CD4-positive, alpha-beta memory T cell (primary cell): Measurements from ENCODE around the gene AADACL4. TPM values are rescaled to one million over a fixed set of nuclear protein-coding genes. Genes with fewer than 3 reads are reported as not detected.
A peak's percentile ranks its signal among the peaks of the same experiment; 100 is the strongest.

Experiments used
- CTCF ChIA-PET: fragments of 350-600 bp; sonication (Branson Sonifier 250); formaldehyde crosslinking; loops from one replicate; lab custom pipeline; 2021; ENCODE audit warnings: inconsistent platforms; ENCODE audit not compliant: partially characterized antibody; lab: Charles Lee
- POLR2A ChIA-PET: fragments of 350-600 bp; sonication (Branson Sonifier 250); formaldehyde crosslinking; loops from one replicate; lab custom pipeline; 2021; ENCODE audit not compliant: partially characterized antibody; lab: Charles Lee
- DNase-seq, 5 donors: peaks; one replicate each; pipeline versions ENCODE4 v3.0.0 to v3.0.0-alpha.2; 2020 to 2022; ENCODE audit warnings: mixed read lengths in 1 of 5
- H3K27ac ChIP-seq: one replicate; pipeline ENCODE4 v1.7.0; 2013; ENCODE audit warnings: low read depth, low read length
- H3K27me3 ChIP-seq: 2 replicates; pipeline ENCODE4 v1.7.0; 2013; ENCODE audit warnings: mild to moderate bottlenecking, low read length, moderate library complexity; ENCODE audit not compliant: insufficient read depth
- H3K36me3 ChIP-seq: 2 replicates; pipeline ENCODE4 v1.7.0; 2013; ENCODE audit warnings: mild to moderate bottlenecking, low read length, moderate library complexity; ENCODE audit not compliant: insufficient read depth
- H3K4me1 ChIP-seq: 2 replicates; pipeline ENCODE4 v1.7.0; 2013; ENCODE audit warnings: mild to moderate bottlenecking, low read length, moderate library complexity; ENCODE audit not compliant: insufficient read depth
- H3K4me3 ChIP-seq, 2 donors: one replicate each; pipeline ENCODE4 v1.7.0; 2013; ENCODE audit warnings: low read length in 2 of 2, mild to moderate bottlenecking in 1 of 2
- H3K9me3 ChIP-seq, 2 donors: one replicate each; pipeline ENCODE4 v1.7.0; 2013; ENCODE audit warnings: low read length in 2 of 2, control low read depth in 1 of 2; ENCODE audit not compliant: control insufficient read depth in 1 of 2
- H3K27ac Mint-ChIP-seq, 7 donors: one replicate each; pipeline ENCODE4 v1.8.0; 2020 to 2021; ENCODE audit warnings: mixed read lengths in 7 of 7, mild to moderate bottlenecking in 6 of 7, inconsistent platforms in 3 of 7, moderate library complexity in 3 of 7
- H3K27me3 Mint-ChIP-seq, 2 donors: one replicate each; pipeline ENCODE4 v1.8.0; 2020 to 2021; ENCODE audit warnings: mixed read lengths in 2 of 2
- H3K36me3 Mint-ChIP-seq, 2 donors: one replicate each; pipeline ENCODE4 v1.8.0; 2020 to 2021; ENCODE audit warnings: mixed read lengths in 2 of 2, inconsistent platforms in 1 of 2, mild to moderate bottlenecking in 1 of 2
- H3K4me1 Mint-ChIP-seq, 4 donors: one replicate each; pipeline ENCODE4 v1.8.0; 2020 to 2021; ENCODE audit warnings: mixed read lengths in 4 of 4, mild to moderate bottlenecking in 1 of 4
- H3K4me3 Mint-ChIP-seq, 8 donors: one replicate each; pipeline ENCODE4 v1.8.0; 2020 to 2021; ENCODE audit warnings: mixed read lengths in 8 of 8, mild to moderate bottlenecking in 7 of 8, moderate library complexity in 6 of 8, inconsistent platforms in 3 of 8
- H3K9me3 Mint-ChIP-seq, 8 donors: one replicate each; pipeline ENCODE4 v1.8.0; 2020 to 2021; ENCODE audit warnings: mixed read lengths in 8 of 8, mild to moderate bottlenecking in 5 of 8, inconsistent platforms in 3 of 8, moderate library complexity in 1 of 8
- intact Hi-C: fragments of 100-400 bp; cut with micrococcal nuclease; formaldehyde crosslinking; loops from one replicate; pipeline ENCODE4 v1.15.1; 2023
- polyA plus RNA-seq, 2 donors: library from polyadenylated mRNA; unstranded; fragments of 300-500 nt; fragmentation: Illumina TruSeq; gene quantifications; one replicate each; pipeline ENCODE4 v1.2.3, GENCODE V29; 2021
- total RNA-seq, 2 experiments: library from RNA; stranded (reverse); gene quantifications; one replicate each; pipeline ENCODE4 v1.2.3, GENCODE V29; 2021

AADACL4 gene
- total and polyA plus RNA-seq, 4 experiments from 2014 or later = not detected

- Mint-ChIP-seq H3K27ac (no peak overlapping the region), H3K9me3 (peaks cover 0 to 2% (median 0%) of the 10 kb centered on the region in 8 donors), H3K36me3 (no peaks in the 10 kb centered on the region), H3K4me3 (no peak overlapping the region), H3K4me1 (peaks cover 2 to 14% (median 10%) of the 10 kb centered on the region in 4 donors), H3K27me3 (peaks cover 0 to 4% of the 10 kb centered on the region in 2 donors)
- no peak overlapping the region for H3K4me3 ChIP-seq
- POLR2A ChIA-PET = no interaction called here
- no peak for DNase-seq
- CTCF ChIA-PET = interaction anchor here (1.1 kb wide), 1 partner anchor 288 kb away, joined by 3 read pairs; no protein-coding TSS in a partner anchor
- no peaks in the 10 kb centered on the region for H3K27me3 ChIP-seq
- no peaks in the 10 kb centered on the region for H3K9me3 ChIP-seq
- no peak overlapping the region for H3K27ac ChIP-seq
- H3K4me1 ChIP-seq = peaks cover 5% of the 10 kb centered on the region
- H3K36me3 ChIP-seq = no peaks in the 10 kb centered on the region
- intact Hi-C loops = no loop called here
Observed at GRCh38 chr1:12631571-12631970, 12.3 kb upstream of the AADACL4 start.

GRCh38 chr1:12634156-12634555 lies 9.7 kb upstream of the AADACL4 start:
- CTCF ChIA-PET = interaction anchor here (1.4 kb wide), 1 partner anchor 25 kb away, joined by 4 read pairs; no protein-coding TSS in a partner anchor
- H3K4me3 Mint-ChIP-seq = peak overlapping the region in 1 of 8 donors; percentile 18

DNA sequence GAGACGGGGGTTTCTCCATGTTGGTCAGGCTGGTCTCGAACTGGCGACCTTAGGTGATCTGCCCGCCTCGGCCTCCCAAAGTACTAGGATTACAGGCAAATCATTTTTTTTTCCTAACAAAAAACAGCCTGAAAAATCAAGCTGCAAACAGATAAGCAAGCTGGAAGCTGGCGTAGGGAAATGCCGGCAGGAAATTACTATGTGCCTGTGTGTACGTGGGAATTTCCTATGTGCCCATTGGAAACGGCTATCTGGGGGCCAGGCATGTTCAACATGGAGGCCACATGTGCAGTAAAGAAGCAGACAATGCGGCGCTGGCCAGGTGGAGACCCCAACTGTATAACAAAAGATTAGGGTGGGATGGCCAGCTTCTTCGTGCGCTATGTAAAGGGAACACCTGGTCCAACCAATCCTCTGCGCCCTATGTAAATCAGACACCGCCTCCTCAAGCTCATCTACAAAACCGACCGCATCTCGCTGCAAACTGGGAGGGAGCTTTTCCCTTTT lies 9.1 kb upstream of the AADACL4 start:
- peaks cover 0 to 4% (median 3%) of the 10 kb centered on the region in 4 donors for H3K4me1 Mint-ChIP-seq
- intact Hi-C loops = no loop called here
- Histone ChIP-seq H3K4me3 (no peak overlapping the region), H3K9me3 (peaks cover 0 to 5% of the 10 kb centered on the region in 2 donors), H3K27me3 (no peaks in the 10 kb centered on the region), H3K4me1 (no peaks in the 10 kb centered on the region), H3K36me3 (no peaks in the 10 kb centered on the region), H3K27ac (no peak overlapping the region)
- H3K36me3 Mint-ChIP-seq = no peaks in the 10 kb centered on the region
- H3K27me3 Mint-ChIP-seq = peaks cover 0 to 7% of the 10 kb centered on the region in 2 donors
- H3K9me3 Mint-ChIP-seq = peaks cover 0 to 10% (median 6%) of the 10 kb centered on the region in 8 donors
- ChIA-PET POLR2A (no interaction called here), CTCF (interaction anchor here (1.4 kb wide), 1 partner anchor 25 kb away, joined by 4 read pairs; no protein-coding TSS in a partner anchor)
- DNase-seq = no peak
- H3K4me3 Mint-ChIP-seq = no peak overlapping the region
- no peak overlapping the region for H3K27ac Mint-ChIP-seq

More at GRCh38 chr1:12634156-12634555, 9.7 kb upstream of the AADACL4 start:
- no peaks in the 10 kb centered on the region for H3K36me3 Mint-ChIP-seq
- H3K4me1 Mint-ChIP-seq = peaks cover 0 to 4% (median 3%) of the 10 kb centered on the region in 4 donors
- intact Hi-C loops = no loop called here
- Histone ChIP-seq H3K4me3 (no peak overlapping the region), H3K9me3 (peaks cover 0 to 2% of the 10 kb centered on the region in 2 donors), H3K27ac (no peak overlapping the region), H3K27me3 (no peaks in the 10 kb centered on the region), H3K36me3 (no peaks in the 10 kb centered on the region), H3K4me1 (no peaks in the 10 kb centered on the region)
- H3K9me3 Mint-ChIP-seq = peaks cover 0 to 7% (median under 1%) of the 10 kb centered on the region in 8 donors
- H3K27me3 Mint-ChIP-seq = peaks cover 0 to 7% of the 10 kb centered on the region in 2 donors
- no peak for DNase-seq
- H3K27ac Mint-ChIP-seq = peak overlapping the region in 1 of 7 donors; percentile 59
- POLR2A ChIA-PET = no interaction called here

DNA sequence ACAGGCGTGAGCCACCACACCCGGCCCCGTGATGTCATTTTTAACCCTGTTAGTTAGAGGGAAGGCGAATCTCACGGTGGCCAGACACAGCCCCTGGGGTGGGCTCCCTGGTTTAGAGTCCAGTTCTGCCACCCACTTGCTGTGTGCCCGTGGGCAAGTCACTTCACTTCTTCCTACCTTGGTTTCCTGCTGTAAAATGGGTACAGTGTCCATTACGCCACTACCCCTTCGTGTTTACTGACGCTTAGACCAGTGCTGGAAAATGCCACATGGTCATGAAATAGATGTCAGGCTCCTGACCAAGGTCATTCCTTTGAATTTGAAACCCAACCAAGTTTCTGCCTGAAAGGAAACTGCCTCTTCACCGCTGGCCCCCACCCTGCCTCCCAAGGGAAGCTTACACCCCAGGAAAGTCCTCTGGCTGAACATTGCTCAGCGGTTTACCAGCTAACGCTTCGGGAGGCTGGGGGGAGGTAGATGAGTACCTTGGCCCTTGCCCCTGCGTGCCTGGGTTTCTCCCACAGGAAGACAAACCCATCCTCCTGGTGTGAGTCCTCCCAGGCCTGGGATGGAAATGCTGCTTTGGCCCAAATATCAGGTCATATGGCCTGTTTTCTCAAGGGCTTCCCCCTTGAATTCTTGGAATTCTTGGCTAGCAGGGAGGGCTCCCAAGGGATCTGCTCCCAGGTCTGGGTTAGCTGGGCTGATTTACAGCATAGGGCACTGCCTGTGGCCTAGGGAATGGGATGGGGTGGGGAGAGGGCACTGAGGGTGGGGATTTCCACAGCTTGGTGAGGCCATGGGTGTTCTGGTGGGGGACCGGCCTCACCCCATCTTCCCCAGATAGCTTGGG lies 7.6 kb upstream of the AADACL4 start:
- Mint-ChIP-seq H3K36me3 (peaks cover 0 to 3% of the 10 kb centered on the region in 2 donors), H3K4me3 (no peak overlapping the region), H3K9me3 (peaks cover 0 to 26% (median 22%) of the 10 kb centered on the region in 8 donors), H3K27me3 (peaks cover 0 to 7% of the 10 kb centered on the region in 2 donors), H3K27ac (no peak overlapping the region), H3K4me1 (peaks cover 0 to 4% (median 3%) of the 10 kb centered on the region in 4 donors)
- Histone ChIP-seq H3K9me3 (peaks cover 4 to 14% of the 10 kb centered on the region in 2 donors), H3K4me3 (no peak overlapping the region), H3K27me3 (no peaks in the 10 kb centered on the region), H3K27ac (no peak overlapping the region), H3K36me3 (no peaks in the 10 kb centered on the region), H3K4me1 (no peaks in the 10 kb centered on the region)
- intact Hi-C loops = no loop called here
- ChIA-PET CTCF (no interaction called here), POLR2A (no interaction called here)
- DNase-seq = no peak

DNA sequence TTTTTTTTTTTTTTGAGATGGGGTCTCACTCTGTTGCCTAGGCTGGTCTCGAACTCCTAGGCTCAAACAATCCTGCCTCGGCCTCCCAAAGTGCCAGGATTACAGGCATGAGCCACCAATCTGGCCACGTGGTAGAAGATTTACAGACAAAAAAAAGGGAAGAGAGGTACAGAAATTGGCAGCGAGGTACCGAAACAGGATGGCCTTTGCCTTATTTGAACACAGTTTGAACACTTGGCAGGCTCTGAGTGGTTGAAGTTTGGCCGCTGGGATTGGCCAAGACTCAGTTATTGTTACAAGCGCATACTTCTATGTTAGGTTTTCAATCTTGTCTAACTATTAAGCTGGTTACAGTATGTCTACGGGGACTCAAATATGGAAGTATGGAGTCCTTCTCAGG lies 6.2 kb upstream of the AADACL4 start:
- H3K27ac ChIP-seq = no peak overlapping the region
- Mint-ChIP-seq H3K36me3 (peaks cover 0 to 7% of the 10 kb centered on the region in 2 donors), H3K27ac (no peak overlapping the region), H3K4me3 (no peak overlapping the region), H3K9me3 (peaks cover 0 to 36% (median 27%) of the 10 kb centered on the region in 8 donors), H3K27me3 (peaks cover 0 to 7% of the 10 kb centered on the region in 2 donors), H3K4me1 (peaks cover 0 to 4% (median 3%) of the 10 kb centered on the region in 4 donors)
- DNase-seq = no peak
- H3K4me3 ChIP-seq = no peak overlapping the region
- H3K9me3 ChIP-seq = peaks cover 4 to 14% of the 10 kb centered on the region in 2 donors
- ChIA-PET POLR2A (no interaction called here), CTCF (interaction anchor here (0.9 kb wide), 1 partner anchor 47 kb away, joined by 3 read pairs; no protein-coding TSS in a partner anchor)
- H3K27me3 ChIP-seq = no peaks in the 10 kb centered on the region
- intact Hi-C loops = no loop called here
- no peaks in the 10 kb centered on the region for H3K4me1 ChIP-seq
- H3K36me3 ChIP-seq = no peaks in the 10 kb centered on the region

DNA sequence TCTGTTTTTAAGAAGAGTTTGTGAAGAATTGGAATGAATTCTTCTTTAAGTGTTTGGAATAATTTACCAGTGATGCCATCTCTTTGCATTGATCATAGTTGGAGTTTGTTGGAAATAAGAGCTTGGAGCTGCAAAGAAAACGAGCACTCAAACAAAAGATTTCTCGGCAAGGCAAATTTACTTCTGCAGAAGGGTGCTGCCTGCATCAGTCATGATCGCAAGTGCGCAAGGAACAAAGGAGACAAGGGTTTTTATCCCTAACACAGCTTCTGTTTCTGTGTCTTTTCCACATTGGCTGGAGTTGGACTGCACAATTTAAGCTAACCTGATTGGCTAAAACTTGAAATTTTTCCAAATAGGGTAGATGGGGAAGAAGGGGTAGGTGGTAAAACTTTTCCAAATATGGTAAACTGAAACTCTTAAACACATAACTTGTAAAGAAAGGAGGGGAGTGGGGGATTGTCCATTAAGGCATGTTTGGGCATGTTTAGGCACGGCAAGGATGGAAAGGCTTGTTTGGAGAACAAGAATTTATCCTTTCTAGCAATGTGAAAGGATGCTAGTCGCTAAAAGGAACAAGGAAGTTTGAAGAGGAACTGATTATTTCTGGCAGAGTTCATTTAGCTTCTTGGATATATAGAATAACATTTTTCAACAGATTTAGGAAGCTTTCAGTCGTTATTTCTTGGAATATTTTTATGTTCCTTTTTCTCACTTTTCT lies 3.5 kb upstream of the AADACL4 start:
- no peaks in the 10 kb centered on the region for H3K4me1 Mint-ChIP-seq
- Histone ChIP-seq H3K27me3 (no peaks in the 10 kb centered on the region), H3K4me3 (no peak overlapping the region), H3K4me1 (no peaks in the 10 kb centered on the region), H3K27ac (no peak overlapping the region), H3K36me3 (no peaks in the 10 kb centered on the region), H3K9me3 (peaks cover 4 to 14% of the 10 kb centered on the region in 2 donors)
- H3K27ac Mint-ChIP-seq = no peak overlapping the region
- DNase-seq = no peak
- H3K27me3 Mint-ChIP-seq = peaks cover 0 to 6% of the 10 kb centered on the region in 2 donors
- POLR2A ChIA-PET = no interaction called here
- CTCF ChIA-PET = interaction anchor here (1.0 kb wide), 1 partner anchor 18 kb away, joined by 3 read pairs; no protein-coding TSS in a partner anchor
- H3K9me3 Mint-ChIP-seq = peaks cover 0 to 39% (median 26%) of the 10 kb centered on the region in 8 donors
- no peak overlapping the region for H3K4me3 Mint-ChIP-seq
- intact Hi-C loops = no loop called here
- peaks cover 0 to 7% of the 10 kb centered on the region in 2 donors for H3K36me3 Mint-ChIP-seq
